ENCODE results near the gene BEND6.

DNA sequence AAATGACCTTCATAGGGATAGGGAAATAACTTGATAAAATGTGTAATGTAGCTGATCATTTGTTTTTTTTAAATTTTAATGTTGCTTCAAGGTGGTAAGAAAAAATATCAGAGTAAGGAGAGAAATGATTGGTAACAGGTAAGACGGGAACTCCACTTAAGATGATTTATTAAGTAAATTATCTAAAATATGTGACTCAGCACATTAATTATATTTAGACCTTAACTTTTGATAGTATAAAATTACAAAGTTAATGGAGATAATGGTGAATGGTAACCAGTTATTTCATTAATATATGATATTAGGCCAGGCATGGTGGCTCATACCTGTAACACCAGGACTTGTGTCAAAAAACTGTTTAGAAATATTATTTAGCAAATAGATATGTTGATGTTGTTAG, 10.2 kb downstream of the BEND6 start:
- TF ChIP-seq, protein P1, sequence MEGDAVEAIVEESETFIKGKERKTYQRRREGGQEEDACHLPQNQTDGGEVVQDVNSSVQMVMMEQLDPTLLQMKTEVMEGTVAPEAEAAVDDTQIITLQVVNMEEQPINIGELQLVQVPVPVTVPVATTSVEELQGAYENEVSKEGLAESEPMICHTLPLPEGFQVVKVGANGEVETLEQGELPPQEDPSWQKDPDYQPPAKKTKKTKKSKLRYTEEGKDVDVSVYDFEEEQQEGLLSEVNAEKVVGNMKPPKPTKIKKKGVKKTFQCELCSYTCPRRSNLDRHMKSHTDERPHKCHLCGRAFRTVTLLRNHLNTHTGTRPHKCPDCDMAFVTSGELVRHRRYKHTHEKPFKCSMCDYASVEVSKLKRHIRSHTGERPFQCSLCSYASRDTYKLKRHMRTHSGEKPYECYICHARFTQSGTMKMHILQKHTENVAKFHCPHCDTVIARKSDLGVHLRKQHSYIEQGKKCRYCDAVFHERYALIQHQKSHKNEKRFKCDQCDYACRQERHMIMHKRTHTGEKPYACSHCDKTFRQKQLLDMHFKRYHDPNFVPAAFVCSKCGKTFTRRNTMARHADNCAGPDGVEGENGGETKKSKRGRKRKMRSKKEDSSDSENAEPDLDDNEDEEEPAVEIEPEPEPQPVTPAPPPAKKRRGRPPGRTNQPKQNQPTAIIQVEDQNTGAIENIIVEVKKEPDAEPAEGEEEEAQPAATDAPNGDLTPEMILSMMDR (conservative IDR thresholded peaks at IDR 0.05): no peak
- TF ChIP-seq ZFX (IDR thresholded peaks at IDR 0.05): no peak

Measured in C4-2B (cell line).